A673 (cell line): Measurements from ENCODE around the gene SEC16B.

Experiments used
- EZH2 ChIP-seq: fragments of 200-600 bp; sonication (generic); IDR thresholded peaks from 2 replicates; pipeline ENCODE4 v1.6.1; 2017; ENCODE audit warnings: borderline replicate concordance, low read depth, mild to moderate bottlenecking, mixed read lengths, antibody characterized with exemption, low read length; ENCODE audit not compliant: poor library complexity, severe bottlenecking
- TF ChIP-seq, protein P1 (sequence below): fragments of 300-800, 200-600 bp; sonication (generic); conservative IDR thresholded peaks from 2 replicates; pipeline ENCODE4 v1.5.1; 2017; ENCODE audit warnings: low read depth, mild to moderate bottlenecking, antibody characterized with exemption, low read length, moderate library complexity, mixed read lengths

DNA sequence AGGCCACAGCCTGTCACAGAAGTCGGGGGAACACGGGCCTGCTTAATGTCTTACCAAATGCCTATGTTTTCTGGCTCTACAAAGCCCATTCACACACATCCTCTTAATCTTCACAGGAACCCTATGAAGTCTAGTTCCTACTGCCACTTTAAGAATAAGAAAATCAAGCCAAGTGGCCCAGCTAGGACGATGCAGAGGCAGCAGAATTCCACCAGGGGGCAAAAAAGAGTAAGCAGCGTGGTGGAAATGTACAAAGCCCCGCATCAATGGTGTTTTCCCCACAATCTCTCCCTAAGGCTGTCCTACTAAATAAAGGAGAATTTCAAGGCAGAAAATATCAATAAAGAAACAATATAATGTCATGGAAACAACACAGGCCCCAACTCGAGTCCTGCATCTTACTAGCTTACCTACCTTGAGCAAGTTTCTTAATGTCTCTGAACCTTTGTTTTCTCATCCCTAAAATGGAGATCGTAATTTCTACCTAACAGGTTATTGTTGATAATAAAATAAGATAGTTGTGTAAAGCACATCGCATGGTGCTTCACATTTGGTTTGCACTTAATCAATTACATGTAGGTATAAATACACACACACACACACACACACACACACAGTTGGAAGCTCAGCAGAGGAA lies 21.4 kb downstream of the SEC16B start:
- TF ChIP-seq EZH2 = no peak
- TF ChIP-seq, protein P1, sequence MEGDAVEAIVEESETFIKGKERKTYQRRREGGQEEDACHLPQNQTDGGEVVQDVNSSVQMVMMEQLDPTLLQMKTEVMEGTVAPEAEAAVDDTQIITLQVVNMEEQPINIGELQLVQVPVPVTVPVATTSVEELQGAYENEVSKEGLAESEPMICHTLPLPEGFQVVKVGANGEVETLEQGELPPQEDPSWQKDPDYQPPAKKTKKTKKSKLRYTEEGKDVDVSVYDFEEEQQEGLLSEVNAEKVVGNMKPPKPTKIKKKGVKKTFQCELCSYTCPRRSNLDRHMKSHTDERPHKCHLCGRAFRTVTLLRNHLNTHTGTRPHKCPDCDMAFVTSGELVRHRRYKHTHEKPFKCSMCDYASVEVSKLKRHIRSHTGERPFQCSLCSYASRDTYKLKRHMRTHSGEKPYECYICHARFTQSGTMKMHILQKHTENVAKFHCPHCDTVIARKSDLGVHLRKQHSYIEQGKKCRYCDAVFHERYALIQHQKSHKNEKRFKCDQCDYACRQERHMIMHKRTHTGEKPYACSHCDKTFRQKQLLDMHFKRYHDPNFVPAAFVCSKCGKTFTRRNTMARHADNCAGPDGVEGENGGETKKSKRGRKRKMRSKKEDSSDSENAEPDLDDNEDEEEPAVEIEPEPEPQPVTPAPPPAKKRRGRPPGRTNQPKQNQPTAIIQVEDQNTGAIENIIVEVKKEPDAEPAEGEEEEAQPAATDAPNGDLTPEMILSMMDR = peak; percentile 95
